Measurements from ENCODE around the gene MPP2.
A peak's percentile ranks its signal among the peaks of the same experiment; 100 is the strongest.
"Not testable (repeated sequence)": the region's sequence is repeated elsewhere in the genome, so short reads cannot be mapped to it uniquely, and the experiment has no call there.

The MPP2 gene

GRCh38 chr17:43907425-43907981 lies at the start of gene MPP2:
Gene MPP2 (minus strand): TSS chr17:43907536. CDS start chr17:43904460, 3,076 bp downstream.
- peak; percentile 83 for DNase-seq

- no peak for DNase-seq
Observed at GRCh38 chr17:43956222-43956621, 48.9 kb upstream of the MPP2 start.

GRCh38 chr17:43953746-43954145 lies 46.4 kb upstream of the MPP2 start, which contains the start of gene PYY:
Gene PYY (minus strand): TSS chr17:43953940. CDS start chr17:43953483, 457 bp downstream.
- DNase-seq, result no peak

- DNase-seq, result peak; percentile 31
Observed at GRCh38 chr17:43952724-43953666, 45.7 kb upstream of the MPP2 start.

- DNase-seq, result no peak
Observed at GRCh38 chr17:43952351-43952723, 45.0 kb upstream of the MPP2 start.

- DNase-seq, result no peak
Observed at GRCh38 chr17:43951750-43952149, 44.4 kb upstream of the MPP2 start.

GRCh38 chr17:43950554-43950953 lies 43.2 kb upstream of the MPP2 start:
- no peak for DNase-seq

- no peak for DNase-seq
Observed at GRCh38 chr17:43949781-43950180, 42.4 kb upstream of the MPP2 start.

GRCh38 chr17:43946781-43947180 lies 39.4 kb upstream of the MPP2 start:
- DNase-seq, result no peak

- no peak for DNase-seq
Observed at GRCh38 chr17:43945074-43945829, 37.9 kb upstream of the MPP2 start.

GRCh38 chr17:43942051-43942685 lies 34.8 kb upstream of the MPP2 start, which contains the start of gene PPY:
Gene PPY (minus strand): TSS chr17:43942476. CDS start chr17:43941654, 822 bp downstream.
- no peak for DNase-seq

GRCh38 chr17:43940630-43941029 lies 33.3 kb upstream of the MPP2 start:
- peak; percentile 36 for DNase-seq

- no peak for DNase-seq
Observed at GRCh38 chr17:43939886-43940285, 32.5 kb upstream of the MPP2 start.

- DNase-seq, result not testable (repeated sequence)
Observed at GRCh38 chr17:43939452-43939851, 32.1 kb upstream of the MPP2 start.

- no peak for DNase-seq
Observed at GRCh38 chr17:43938838-43939182, 31.5 kb upstream of the MPP2 start.

- no peak for DNase-seq
Observed at GRCh38 chr17:43936434-43936833, 29.1 kb upstream of the MPP2 start.

- DNase-seq, result no peak
Observed at GRCh38 chr17:43935926-43936261, 28.6 kb upstream of the MPP2 start.

- DNase-seq, result no peak
Observed at GRCh38 chr17:43935204-43935925, 28.0 kb upstream of the MPP2 start.

- DNase-seq, result no peak
Observed at GRCh38 chr17:43932923-43933322, 25.6 kb upstream of the MPP2 start.

- DNase-seq, result no peak
Observed at GRCh38 chr17:43932357-43932756, 25.0 kb upstream of the MPP2 start.

GRCh38 chr17:43931062-43931571 lies 23.8 kb upstream of the MPP2 start:
- no peak for DNase-seq

- DNase-seq, result no peak
Observed at GRCh38 chr17:43928609-43929008, 21.3 kb upstream of the MPP2 start.

Measured in NCI-H345 (cell line).